Measurements from ENCODE around the gene GGCT.
"Not testable (repeated sequence)": the region's sequence is repeated elsewhere in the genome, so short reads cannot be mapped to it uniquely, and the experiment has no call there.

The GGCT gene

GRCh38 chr7:30504301-30505173 lies at the start of gene GGCT:
Gene GGCT, minus strand, starts transcription at chr7:30504829. Its CDS starts 120 bp downstream, at chr7:30504709.
- in situ Hi-C loops (cut with HindIII; ENCODE audit: low sequenced_read_pairs): no loop called here

GRCh38 chr7:30553546-30553945 lies 48.9 kb upstream of the GGCT start:
- in situ Hi-C loops (cut with HindIII; ENCODE audit: low sequenced_read_pairs): no loop called here

- in situ Hi-C loops (cut with HindIII; ENCODE audit: low sequenced_read_pairs): no loop called here
These were observed 48.5 kb upstream of the GGCT start for GRCh38 chr7:30553141-30553540.

GRCh38 chr7:30552330-30552729 lies 47.7 kb upstream of the GGCT start:
- in situ Hi-C loops (cut with HindIII; ENCODE audit: low sequenced_read_pairs): no loop called here

- in situ Hi-C loops (cut with HindIII; ENCODE audit: low sequenced_read_pairs): no loop called here
These were observed 45.4 kb upstream of the GGCT start for GRCh38 chr7:30549931-30550493.

GRCh38 chr7:30548845-30549244 lies 44.2 kb upstream of the GGCT start:
- in situ Hi-C loops (cut with HindIII; ENCODE audit: low sequenced_read_pairs): no loop called here

- in situ Hi-C loops (cut with HindIII; ENCODE audit: low sequenced_read_pairs): no loop called here
These were observed 42.0 kb upstream of the GGCT start for GRCh38 chr7:30546596-30546995.

GRCh38 chr7:30545791-30546555 lies 41.3 kb upstream of the GGCT start:
- in situ Hi-C loops (cut with HindIII; ENCODE audit: low sequenced_read_pairs): no loop called here

GRCh38 chr7:30543813-30544525 lies 39.3 kb upstream of the GGCT start:
- in situ Hi-C loops (cut with HindIII; ENCODE audit: low sequenced_read_pairs): no loop called here

GRCh38 chr7:30543115-30543514 lies 38.5 kb upstream of the GGCT start:
- in situ Hi-C loops (cut with HindIII; ENCODE audit: low sequenced_read_pairs): not testable (repeated sequence)

GRCh38 chr7:30533886-30534285 lies 29.3 kb upstream of the GGCT start:
- in situ Hi-C loops (cut with HindIII; ENCODE audit: low sequenced_read_pairs): no loop called here

- in situ Hi-C loops (cut with HindIII; ENCODE audit: low sequenced_read_pairs): no loop called here
These were observed 26.7 kb upstream of the GGCT start for GRCh38 chr7:30531286-30531685.

GRCh38 chr7:30530373-30530772 lies 25.7 kb upstream of the GGCT start:
- in situ Hi-C loops (cut with HindIII; ENCODE audit: low sequenced_read_pairs): no loop called here

GRCh38 chr7:30528779-30529178 lies 24.1 kb upstream of the GGCT start:
- in situ Hi-C loops (cut with HindIII; ENCODE audit: low sequenced_read_pairs): no loop called here

- in situ Hi-C loops (cut with HindIII; ENCODE audit: low sequenced_read_pairs): not testable (repeated sequence)
These were observed 22.7 kb upstream of the GGCT start for GRCh38 chr7:30527297-30527696.

- in situ Hi-C loops (cut with HindIII; ENCODE audit: low sequenced_read_pairs): no loop called here
These were observed 21.5 kb upstream of the GGCT start for GRCh38 chr7:30526163-30526562.

GRCh38 chr7:30525429-30525828 lies 20.8 kb upstream of the GGCT start:
- in situ Hi-C loops (cut with HindIII; ENCODE audit: low sequenced_read_pairs): no loop called here

GRCh38 chr7:30524545-30524944 lies 19.9 kb upstream of the GGCT start:
- in situ Hi-C loops (cut with HindIII; ENCODE audit: low sequenced_read_pairs): no loop called here

- in situ Hi-C loops (cut with HindIII; ENCODE audit: low sequenced_read_pairs): no loop called here
These were observed 18.8 kb upstream of the GGCT start for GRCh38 chr7:30523466-30523865.

GRCh38 chr7:30522159-30522558 lies 17.5 kb upstream of the GGCT start:
- in situ Hi-C loops (cut with HindIII; ENCODE audit: low sequenced_read_pairs): no loop called here

- in situ Hi-C loops (cut with HindIII; ENCODE audit: low sequenced_read_pairs): no loop called here
These were observed 16.9 kb upstream of the GGCT start for GRCh38 chr7:30521532-30521931.
